H1 (cell line): ENCODE results near the gene GFAP. TPM values are rescaled to one million over a fixed set of nuclear protein-coding genes. Genes with fewer than 3 reads are reported as not detected.

Source experiments
- ATF3 ChIP-seq: IDR thresholded peaks from 2 replicates; pipeline ENCODE4 v1.6.1; 2011; ENCODE audit warnings: low read depth, mild to moderate bottlenecking, low read length; ENCODE audit not compliant: insufficient read depth
- CEBPB ChIP-seq: IDR thresholded peaks from 2 replicates; pipeline ENCODE4 v1.6.1; 2012; ENCODE audit warnings: low read depth, low read length
- SIRT6 ChIP-seq: IDR thresholded peaks from one replicate; pipeline ENCODE4 v1.7.1; 2012; ENCODE audit warnings: low read length, inconsistent platforms
- SP2 ChIP-seq: IDR thresholded peaks from 2 replicates; pipeline ENCODE4 v1.6.1; 2012; ENCODE audit warnings: mild to moderate bottlenecking, low read length, inconsistent platforms
- polyA plus RNA-seq, 7 experiments: library from polyadenylated mRNA; depleted of rRNA in 3 of 7; stranded (reverse) in 5 of 7; unstranded in 2 of 7; fragments of >200 nt in 5 of 7; fragments of 200-250 nt in 2 of 7; gene quantifications; 1 replicate in 5 of 7; 2 replicates in 1 of 7; 4 replicates in 1 of 7; pipeline versions ENCODE4 v1.2.1 to v1.2.3, GENCODE V29; 2011 to 2013; ENCODE audit warnings: missing spikeins in 2 of 7, mixed read lengths in 2 of 7
- total RNA-seq: library from RNA; stranded (reverse); fragmentation: NEBNext Ultra II Directional; extraction: Animal tissue kit (Norgen Biotek cat#: 25700); gene quantifications from 2 replicates; pipeline ENCODE4 v1.2.1, GENCODE V29; 2021

Gene GFAP
- total and polyA plus RNA-seq, 2 of the 8 experiments (the other 6 are each of a cell fraction or from before 2014, with no cell fraction given) = 1.3 to 1.5 TPM

- no peak for TF ChIP-seq SP2
- TF ChIP-seq SIRT6 = no peak
- no peak for TF ChIP-seq CEBPB
- no peak for TF ChIP-seq ATF3
These were observed 7.4 kb downstream of the GFAP start (continued) for GRCh38 chr17:44907729-44908470.
